GM18951 (cell line): Measurements from ENCODE around the gene WNT11.

Experiments
- POLR2A ChIP-seq: IDR thresholded peaks from 4 replicates; pipeline ENCODE4 v1.6.1; 2011; ENCODE audit warnings: mild to moderate bottlenecking; ENCODE audit not compliant: insufficient read length, insufficient read depth; ENCODE audit errors: extremely low read depth
- in situ Hi-C: fragments of 300-500 bp; cut with MboI; formaldehyde crosslinking; loops from one replicate; pipeline ENCODE4 v1.12.0; 2022; ENCODE audit warnings: low sequenced_read_pairs, mixed read lengths, inconsistent platforms; ENCODE audit not compliant: unreplicated experiment

WNT11 gene

GRCh38 chr11:76209973-76210930 is 4.0 kb upstream of the WNT11 start:
- in situ Hi-C loops, result loop anchor here (10.0 kb wide), 1 partner anchor 105 kb away; no protein-coding TSS in a partner anchor
- TF ChIP-seq POLR2A, result no peak

GRCh38 chr11:76209375-76209972 is 3.2 kb upstream of the WNT11 start:
- in situ Hi-C loops, result no loop called here
- TF ChIP-seq POLR2A, result no peak

- in situ Hi-C loops, result no loop called here
- no peak for TF ChIP-seq POLR2A
These were observed 2.4 kb upstream of the WNT11 start for GRCh38 chr11:76208438-76209374.

DNA sequence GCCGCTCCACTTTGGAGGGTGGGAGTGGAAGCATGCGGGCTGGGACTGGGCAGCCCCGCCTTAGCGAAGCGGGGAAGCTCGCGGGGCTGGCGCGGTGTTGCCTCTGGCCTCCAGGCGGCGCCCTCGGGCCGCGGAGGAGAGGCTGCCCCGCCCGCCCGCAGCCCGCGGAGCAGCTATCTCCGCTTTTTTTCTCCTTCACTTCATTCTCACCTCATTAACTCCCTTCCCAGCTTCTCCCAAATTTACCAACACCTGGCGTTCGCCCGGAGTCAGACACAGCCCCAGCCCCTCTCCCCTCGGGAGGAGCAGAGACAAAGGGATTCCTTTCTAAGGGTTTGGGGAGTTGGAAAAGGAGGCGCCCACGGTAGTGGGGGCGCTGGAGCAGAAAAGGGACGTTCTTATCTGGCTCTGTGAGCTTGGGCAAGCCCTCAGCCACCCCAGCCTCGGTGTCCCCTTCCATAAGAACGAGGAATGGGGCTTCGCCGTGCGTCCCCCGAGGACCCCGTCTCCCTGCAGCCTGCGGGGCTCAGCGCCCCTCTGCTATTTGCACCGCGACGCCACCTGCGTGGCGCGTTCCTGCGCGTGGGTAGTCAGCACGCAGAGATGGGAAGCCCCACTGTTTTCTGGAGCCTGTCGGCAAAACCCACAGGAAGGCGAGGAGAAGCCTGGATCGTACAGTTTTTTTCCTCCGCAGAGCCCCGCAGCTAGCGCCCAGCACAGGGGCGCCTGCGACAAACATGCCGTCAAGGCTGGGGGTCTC is 1.5 kb upstream of the WNT11 start:
- no peak for TF ChIP-seq POLR2A
- in situ Hi-C loops, result no loop called here

DNA sequence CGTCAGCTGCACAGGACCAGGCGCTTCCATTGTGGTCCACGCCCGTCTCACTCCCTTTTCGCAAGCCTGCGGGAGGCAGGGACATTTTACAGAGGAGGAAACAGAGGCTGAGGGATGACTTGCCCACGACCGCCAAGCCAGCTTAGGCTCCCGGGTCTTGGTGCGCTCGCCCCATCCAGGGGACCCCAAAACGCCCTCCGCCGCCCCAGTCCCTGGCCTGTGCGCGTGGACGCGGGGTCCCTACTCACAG is 300 bp downstream of the WNT11 start:
- no peak for TF ChIP-seq POLR2A
- in situ Hi-C loops, result no loop called here

DNA sequence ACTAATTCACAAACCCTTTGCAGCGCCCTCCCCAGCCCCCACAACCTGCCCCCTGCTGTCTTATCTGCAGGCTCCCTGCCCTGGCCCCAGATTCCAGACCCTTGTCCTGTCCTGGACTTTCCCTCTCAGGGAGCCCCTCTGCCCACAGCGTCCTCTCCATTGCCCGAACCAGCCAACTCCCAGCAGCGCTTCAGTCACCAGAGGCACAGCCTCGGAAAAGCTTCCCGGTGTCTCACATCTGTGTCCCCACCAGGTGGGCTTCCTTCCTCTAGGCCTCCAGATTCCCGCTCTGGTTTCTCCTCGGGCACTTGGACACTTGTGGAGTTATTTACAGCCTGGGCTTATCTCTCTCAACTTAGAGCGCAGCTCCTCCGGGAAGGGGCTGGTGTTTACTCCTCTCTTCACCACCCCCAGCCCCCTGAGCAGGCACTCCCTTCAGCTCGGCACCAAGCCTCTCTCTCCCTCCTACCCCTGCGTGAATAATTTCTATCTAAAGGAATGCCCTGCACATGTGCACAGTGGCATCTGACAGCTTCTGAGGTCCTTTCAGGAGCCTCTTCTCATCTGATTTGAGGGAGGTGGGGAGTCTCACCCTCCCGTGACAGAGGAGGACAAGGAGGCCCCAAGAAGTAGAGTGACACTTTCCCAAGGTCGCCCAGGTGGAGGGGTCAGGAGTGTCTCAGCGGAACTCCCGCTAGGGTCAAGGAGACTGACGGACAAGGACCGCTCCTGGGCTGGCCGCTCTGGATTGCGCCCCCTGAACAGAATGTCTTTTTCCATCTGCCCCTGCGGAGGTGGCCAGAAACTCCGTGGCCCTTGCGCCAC is 838 bp downstream of the WNT11 start:
- in situ Hi-C loops, result no loop called here
- no peak for TF ChIP-seq POLR2A

GRCh38 chr11:76203937-76204336 is 2.4 kb downstream of the WNT11 start:
- in situ Hi-C loops, result no loop called here
- TF ChIP-seq POLR2A, result no peak

- TF ChIP-seq POLR2A, result no peak
- in situ Hi-C loops, result no loop called here
These were observed 3.0 kb downstream of the WNT11 start for GRCh38 chr11:76203131-76203925.

DNA sequence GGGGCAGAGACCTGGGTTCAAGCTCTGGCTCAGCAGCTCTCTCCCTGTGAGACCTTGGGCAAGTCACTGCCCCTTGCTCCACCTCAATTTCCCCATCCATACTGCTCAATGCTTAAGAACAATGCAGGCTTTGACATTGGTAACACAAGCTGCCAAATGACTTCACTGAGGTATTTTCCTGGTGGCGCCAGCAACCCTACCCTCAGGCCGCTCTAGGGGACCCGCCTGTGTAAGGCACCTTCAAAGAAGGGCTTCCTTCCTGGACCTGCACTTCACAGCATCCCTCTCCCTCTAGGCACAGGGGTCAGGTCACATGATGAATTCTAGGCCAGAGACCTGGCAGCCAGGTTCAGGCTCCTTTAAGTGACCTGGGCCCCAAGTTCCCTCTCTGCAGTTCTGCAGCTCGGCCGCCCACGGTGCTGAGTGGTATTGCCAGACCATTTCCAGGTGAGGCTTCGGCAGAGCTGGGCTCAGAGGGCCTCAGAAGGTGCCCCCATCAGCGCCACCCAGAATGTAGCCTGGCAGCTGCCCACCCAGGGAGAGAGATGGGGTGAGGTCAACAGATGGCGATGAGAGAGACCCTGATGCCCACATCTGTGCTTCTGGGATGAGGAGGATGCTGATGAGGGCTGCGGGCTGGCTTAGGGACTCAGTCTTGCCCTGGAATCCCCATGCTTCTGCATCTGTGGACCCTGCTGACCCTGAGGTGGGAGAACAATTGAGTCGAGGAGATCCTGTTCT is 4.5 kb downstream of the WNT11 start:
- TF ChIP-seq POLR2A, result no peak
- in situ Hi-C loops, result no loop called here

GRCh38 chr11:76201056-76201455 is 5.2 kb downstream of the WNT11 start:
- no peak for TF ChIP-seq POLR2A
- in situ Hi-C loops, result no loop called here
